Adipose tissue (tissue), 3 donors: ENCODE results near the gene PDZRN3. TPM values are rescaled to one million over a fixed set of nuclear protein-coding genes. Genes with fewer than 3 reads are reported as not detected.

Experiments used
- H3K27ac ChIP-seq: one replicate; pipeline ENCODE4 v1.5.1; 2013; ENCODE audit warnings: low read depth, low read length
- WGBS, 3 donors: extraction: QIAGEN DNeasy Blood & Tissue Kit; methylation state at CpG; one replicate each; pipeline ENCODE4 v1.1.7; 2013; 5-methylcytosine and 5-hydroxymethylcytosine counted together
- polyA plus RNA-seq, 3 donors: library from polyadenylated mRNA; stranded (reverse); fragments of 200-250 nt; gene quantifications; one replicate each; pipeline ENCODE4 v1.2.3, GENCODE V29; 2013
- donor health status: healthy with polysubstance abuse.
- donor health status: Bipolar disorder and iron deficiency.
- donor health status: healthy.

Gene PDZRN3
- polyA plus RNA-seq, 3 donors, result 6.6 to 45.8 (median 30.8) TPM

DNA sequence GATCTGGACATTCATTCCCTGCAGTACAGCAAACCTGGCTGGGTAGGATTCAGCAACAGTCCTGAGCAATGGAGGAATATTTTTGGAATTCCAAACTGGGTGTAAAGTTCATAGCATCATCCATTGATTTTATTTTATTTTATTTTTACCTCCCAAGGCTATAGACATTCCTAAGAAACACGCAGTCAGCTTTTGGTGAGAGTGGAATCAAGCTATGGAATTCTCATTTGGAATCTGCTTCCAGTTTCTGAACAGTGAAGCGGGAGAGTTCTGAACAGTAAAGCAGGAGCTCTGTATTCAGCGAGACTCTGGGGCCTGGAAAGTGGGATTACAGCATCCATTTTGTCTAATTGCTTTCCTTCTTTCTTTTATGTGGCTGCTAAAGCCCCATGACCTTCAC lies 1.4 kb upstream of the PDZRN3 start:
- no peak overlapping the region for H3K27ac ChIP-seq
- 86 to 89% (median 88%) methylated on average over 3 of the region's 3 CpGs for WGBS, 3 donors

DNA sequence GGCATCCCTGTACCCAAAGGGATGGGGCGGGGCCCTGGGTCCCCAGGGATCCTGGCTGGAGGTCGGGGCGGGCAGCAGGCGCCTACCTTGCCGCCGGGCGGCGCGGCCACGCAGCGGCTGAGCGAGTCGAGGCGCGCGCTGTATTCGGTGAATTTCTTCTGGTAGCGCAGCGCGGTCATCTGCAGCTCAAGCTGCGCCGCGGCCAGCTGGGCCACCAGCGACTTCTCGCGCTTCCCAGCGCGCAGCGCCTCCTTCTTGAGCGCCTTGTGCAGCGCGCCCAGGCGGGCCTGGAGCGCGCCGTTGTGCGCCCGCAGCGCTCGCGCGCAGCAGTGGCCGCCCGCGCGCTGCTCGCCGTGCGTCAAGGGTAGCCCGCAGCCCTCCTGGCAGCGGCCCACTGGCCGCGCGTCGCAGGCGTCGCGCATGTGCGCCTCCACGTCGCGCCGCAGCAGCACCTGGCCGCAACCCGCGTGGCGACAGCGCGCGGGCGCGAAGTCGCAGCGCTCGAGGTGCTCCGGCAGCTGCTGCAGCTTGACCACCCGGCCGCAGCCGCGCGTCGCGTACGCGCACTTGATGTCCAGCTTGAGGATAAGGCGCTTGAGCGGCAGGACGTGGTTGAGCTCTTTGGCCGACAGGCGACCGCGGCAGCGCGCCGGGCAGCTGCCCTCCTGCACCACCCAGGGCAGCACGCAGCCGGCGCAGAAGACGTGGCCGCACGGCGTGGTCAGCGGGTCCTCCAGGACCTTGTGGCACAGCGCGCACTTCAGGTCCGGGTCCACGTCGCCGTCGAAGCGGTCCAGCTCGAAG lies 522 bp downstream of the PDZRN3 start:
- H3K27ac ChIP-seq, result no peak overlapping the region
- 2 to 5% (median 4%) methylated on average over 94 to 112 of the region's 112 CpGs for WGBS, 3 donors

GRCh38 chr3:73623346-73623745 lies 1.4 kb downstream of the PDZRN3 start:
- no peak overlapping the region for H3K27ac ChIP-seq
- 18 to 31% (median 26%) methylated on average over 4 of the region's 4 CpGs for WGBS, 3 donors

DNA sequence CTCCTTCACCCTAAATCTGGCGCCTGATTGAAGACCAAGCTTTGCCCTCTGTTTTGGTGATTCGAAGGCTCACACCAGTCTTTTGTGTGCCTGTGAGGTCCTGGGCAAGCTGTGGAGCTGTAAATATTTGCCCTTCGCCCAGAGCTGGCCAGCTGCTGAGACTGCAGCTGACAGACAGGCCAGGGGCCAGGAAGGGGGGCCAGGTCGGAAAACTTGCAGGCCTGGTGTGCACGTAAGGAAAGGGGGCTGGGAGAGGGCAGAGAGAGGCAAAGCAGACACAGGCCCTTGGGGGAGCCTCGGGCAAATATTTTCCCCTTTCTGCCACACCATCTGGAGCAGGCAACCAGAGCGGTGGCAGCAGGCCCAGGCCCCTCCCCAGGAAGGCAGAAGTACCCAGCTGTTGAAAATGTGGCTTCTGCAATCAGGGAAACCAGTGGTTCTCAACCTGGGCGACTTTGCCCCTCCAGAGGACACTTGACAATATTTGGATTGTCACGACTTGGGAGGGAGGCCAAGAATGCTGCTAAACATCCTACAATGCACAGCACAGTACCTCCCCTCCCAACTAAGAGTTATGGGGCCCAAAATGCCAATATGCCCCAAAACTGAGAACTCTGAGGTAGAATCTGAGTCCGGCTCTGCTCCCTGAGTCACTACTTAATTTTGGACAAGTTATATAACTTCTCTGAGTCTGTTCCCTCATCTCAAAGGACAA lies 2.5 kb downstream of the PDZRN3 start:
- H3K27ac ChIP-seq, result no peak overlapping the region
- 27 to 41% (median 29%) methylated on average over 9 to 10 of the region's 10 CpGs for WGBS, 3 donors

GRCh38 chr3:73621388-73621787 lies 3.4 kb downstream of the PDZRN3 start:
- H3K27ac ChIP-seq, result no peak overlapping the region
- WGBS, 3 donors, result 20 to 37% (median 27%) methylated on average over 4 of the region's 4 CpGs

- H3K27ac ChIP-seq, result no peak overlapping the region
- 50 to 81% (median 57%) methylated on average over 2 of the region's 2 CpGs for WGBS, 3 donors
Observed at GRCh38 chr3:73618461-73618860, 6.3 kb downstream of the PDZRN3 start.

GRCh38 chr3:73616056-73616455 lies 8.7 kb downstream of the PDZRN3 start:
- WGBS, 3 donors, result 72 to 93% (median 93%) methylated on average over 3 of the region's 3 CpGs
- H3K27ac ChIP-seq, result no peak overlapping the region

- WGBS, 3 donors, result 24 to 48% (median 37%) methylated on average over 2 of the region's 2 CpGs
- no peak overlapping the region for H3K27ac ChIP-seq
Observed at GRCh38 chr3:73614419-73614818, 10.3 kb downstream of the PDZRN3 start.

GRCh38 chr3:73611176-73611575 lies 13.6 kb downstream of the PDZRN3 start:
- no peak overlapping the region for H3K27ac ChIP-seq

- no peak overlapping the region for H3K27ac ChIP-seq
Observed at GRCh38 chr3:73610493-73610892, 14.2 kb downstream of the PDZRN3 start.

GRCh38 chr3:73609655-73610054 lies 15.1 kb downstream of the PDZRN3 start:
- no peak overlapping the region for H3K27ac ChIP-seq
- WGBS, 3 donors, result 85 to 87% (median 86%) methylated on average over 2 of the region's 2 CpGs

More at GRCh38 chr3:73610493-73610892, 14.2 kb downstream of the PDZRN3 start:
- WGBS, 3 donors, result 74 to 80% (median 77%) methylated on average over 1 of the region's 1 CpG

- WGBS, 3 donors, result 74 to 87% (median 85%) methylated on average over 5 of the region's 5 CpGs
Observed at GRCh38 chr3:73609315-73609641, 15.5 kb downstream of the PDZRN3 start.

GRCh38 chr3:73608456-73609314 lies 16.1 kb downstream of the PDZRN3 start:
- WGBS, 3 donors, result 48 to 87% (median 82%) methylated on average over 12 of the region's 12 CpGs
- no peak overlapping the region for H3K27ac ChIP-seq

More at GRCh38 chr3:73609315-73609641, 15.5 kb downstream of the PDZRN3 start:
- H3K27ac ChIP-seq, result no peak overlapping the region

DNA sequence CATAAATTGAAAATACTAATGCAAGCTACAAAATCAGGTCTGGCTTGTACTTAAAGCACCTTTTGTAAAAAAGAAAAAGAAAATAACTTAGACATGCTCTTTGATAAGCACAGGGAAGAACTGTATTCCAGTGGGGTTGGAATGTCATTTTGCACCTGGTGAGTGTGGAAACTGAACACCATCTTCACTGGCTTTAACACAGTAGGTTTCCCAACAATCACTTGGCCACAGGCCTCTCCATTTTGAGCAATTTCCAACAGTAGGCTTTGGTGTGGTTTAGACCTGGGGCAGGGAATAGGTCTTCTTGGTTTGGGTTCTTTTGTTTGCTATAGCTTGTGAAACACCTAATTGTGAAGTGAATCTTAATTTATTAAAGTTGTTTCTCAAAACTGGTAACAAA lies 18.9 kb downstream of the PDZRN3 start:
- no peak overlapping the region for H3K27ac ChIP-seq

- 43 to 71% (median 57%) methylated on average over 1 of the region's 1 CpG for WGBS, 3 donors
Observed at GRCh38 chr3:73605412-73605811, 19.3 kb downstream of the PDZRN3 start.

GRCh38 chr3:73604451-73604850 lies 20.3 kb downstream of the PDZRN3 start:
- WGBS, 3 donors, result 52 to 79% (median 58%) methylated on average over 3 of the region's 3 CpGs

More at GRCh38 chr3:73605412-73605811, 19.3 kb downstream of the PDZRN3 start:
- H3K27ac ChIP-seq, result no peak overlapping the region

GRCh38 chr3:73603762-73604171 lies 21.0 kb downstream of the PDZRN3 start:
- no peak overlapping the region for H3K27ac ChIP-seq
- 52 to 78% (median 73%) methylated on average over 1 of the region's 1 CpG for WGBS, 3 donors

More at GRCh38 chr3:73604451-73604850, 20.3 kb downstream of the PDZRN3 start:
- no peak overlapping the region for H3K27ac ChIP-seq

GRCh38 chr3:73602170-73602569 lies 22.6 kb downstream of the PDZRN3 start:
- no peak overlapping the region for H3K27ac ChIP-seq
- WGBS, 3 donors, result 59 to 81% (median 64%) methylated on average over 3 of the region's 3 CpGs

DNA sequence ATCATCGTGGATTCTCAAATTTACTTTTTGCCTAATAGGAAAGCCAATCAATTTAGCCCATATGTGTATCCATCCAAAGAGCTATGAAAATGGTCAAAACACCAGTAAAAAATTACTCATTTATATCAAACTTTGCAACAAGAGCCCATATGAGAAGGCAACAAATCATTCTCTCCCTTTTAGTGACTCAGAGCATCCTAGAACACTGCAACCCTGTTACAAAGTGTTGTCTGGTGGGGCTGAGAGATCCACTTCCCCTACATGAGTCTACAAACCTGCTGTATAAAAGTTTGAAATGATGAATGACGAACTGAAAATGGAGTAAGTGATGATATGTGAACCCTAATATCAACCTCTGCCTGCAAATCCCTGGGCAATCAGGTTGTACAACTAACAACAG lies 23.3 kb downstream of the PDZRN3 start:
- 82 to 90% (median 90%) methylated on average over 2 of the region's 2 CpGs for WGBS, 3 donors
- no peak overlapping the region for H3K27ac ChIP-seq
